Nephron progenitor cell (in vitro differentiated cells): ENCODE results near the gene LNPEP.

Source experiments
- DNase-seq: peaks from one replicate; pipeline ENCODE4 v3.0.0; 2021
- H3K27ac Mint-ChIP-seq: 2 replicates; pipeline ENCODE4 v1.8.0; 2021; ENCODE audit warnings: mild to moderate bottlenecking, moderate library complexity, mixed read lengths
- H3K27me3 Mint-ChIP-seq: 2 replicates; pipeline ENCODE4 v1.8.0; 2021; ENCODE audit warnings: mild to moderate bottlenecking, low read depth, mixed read lengths; ENCODE audit not compliant: poor library complexity
- H3K36me3 Mint-ChIP-seq: 2 replicates; pipeline ENCODE4 v1.8.0; 2021; ENCODE audit warnings: low read depth, mixed read lengths
- H3K4me1 Mint-ChIP-seq: 2 replicates; pipeline ENCODE4 v1.8.0; 2021; ENCODE audit warnings: mixed read lengths
- H3K4me3 Mint-ChIP-seq: 2 replicates; pipeline ENCODE4 v1.8.0; 2021; ENCODE audit warnings: mild to moderate bottlenecking, moderate library complexity, mixed read lengths
- H3K9me3 Mint-ChIP-seq: 2 replicates; pipeline ENCODE4 v1.8.0; 2021; ENCODE audit warnings: mild to moderate bottlenecking, moderate library complexity, mixed read lengths
- CTCF ChIP-seq: fragments of 200-600 bp; sonication (generic); IDR thresholded peaks from 2 replicates; pipeline ENCODE4 v1.5.0; 2021; ENCODE audit warnings: antibody characterized with exemption

LNPEP gene

GRCh38 chr5:96901841-96902240, 34.0 kb upstream of the LNPEP start:
- H3K27ac Mint-ChIP-seq, result no peak overlapping the region
- H3K4me1 Mint-ChIP-seq, result peaks cover 6% of the 10 kb centered on the region
- no peak for TF ChIP-seq CTCF
- no peaks in the 10 kb centered on the region for H3K9me3 Mint-ChIP-seq
- no peaks in the 10 kb centered on the region for H3K36me3 Mint-ChIP-seq
- no peak for DNase-seq
- no peak overlapping the region for H3K4me3 Mint-ChIP-seq
- H3K27me3 Mint-ChIP-seq, result peaks cover 4% of the 10 kb centered on the region

- H3K27me3 Mint-ChIP-seq, result peaks cover 4% of the 10 kb centered on the region
- H3K4me3 Mint-ChIP-seq, result no peak overlapping the region
- TF ChIP-seq CTCF, result no peak
- DNase-seq, result no peak
- H3K27ac Mint-ChIP-seq, result no peak overlapping the region
- H3K4me1 Mint-ChIP-seq, result no peaks in the 10 kb centered on the region
- no peaks in the 10 kb centered on the region for H3K9me3 Mint-ChIP-seq
- no peaks in the 10 kb centered on the region for H3K36me3 Mint-ChIP-seq
These were observed 33.0 kb upstream of the LNPEP start for GRCh38 chr5:96902876-96903275.

GRCh38 chr5:96903300-96903699, 32.6 kb upstream of the LNPEP start:
- H3K4me1 Mint-ChIP-seq, result no peaks in the 10 kb centered on the region
- H3K27me3 Mint-ChIP-seq, result peaks cover 4% of the 10 kb centered on the region
- H3K9me3 Mint-ChIP-seq, result no peaks in the 10 kb centered on the region
- DNase-seq, result no peak
- H3K36me3 Mint-ChIP-seq, result no peaks in the 10 kb centered on the region
- H3K4me3 Mint-ChIP-seq, result no peak overlapping the region
- no peak for TF ChIP-seq CTCF
- H3K27ac Mint-ChIP-seq, result no peak overlapping the region

GRCh38 chr5:96904054-96904931, 31.6 kb upstream of the LNPEP start:
- DNase-seq, result no peak
- Mint-ChIP-seq H3K4me3 (no peak overlapping the region), H3K27ac (no peak overlapping the region), H3K27me3 (peaks cover 4% of the 10 kb centered on the region), H3K36me3 (no peaks in the 10 kb centered on the region), H3K4me1 (peaks cover 5% of the 10 kb centered on the region), H3K9me3 (no peaks in the 10 kb centered on the region)
- TF ChIP-seq CTCF, result no peak

- peaks cover 4% of the 10 kb centered on the region for H3K27me3 Mint-ChIP-seq
These were observed 30.0 kb upstream of the LNPEP start for GRCh38 chr5:96905864-96906263.

More at GRCh38 chr5:96905864-96906263, 30.0 kb upstream of the LNPEP start:
- Mint-ChIP-seq H3K4me1 (peaks cover 8% of the 10 kb centered on the region), H3K36me3 (no peaks in the 10 kb centered on the region), H3K4me3 (no peak overlapping the region), H3K9me3 (no peaks in the 10 kb centered on the region), H3K27ac (peak overlapping the region; percentile 14)
- no peak for DNase-seq
- TF ChIP-seq CTCF, result no peak
